VCaP (cell line): ENCODE data around the gene TPM1.

ENCODE experiments used
- H3K27ac ChIP-seq: fragments of 450-650 bp; 2 replicates; pipeline ENCODE4 v1.5.1; 2017
- TF ChIP-seq, protein P1 (sequence below): fragments of 450-650 bp; conservative IDR thresholded peaks from 2 replicates; pipeline ENCODE4 v1.5.1; 2017; ENCODE audit warnings: mild to moderate bottlenecking, moderate library complexity

Gene TPM1

DNA sequence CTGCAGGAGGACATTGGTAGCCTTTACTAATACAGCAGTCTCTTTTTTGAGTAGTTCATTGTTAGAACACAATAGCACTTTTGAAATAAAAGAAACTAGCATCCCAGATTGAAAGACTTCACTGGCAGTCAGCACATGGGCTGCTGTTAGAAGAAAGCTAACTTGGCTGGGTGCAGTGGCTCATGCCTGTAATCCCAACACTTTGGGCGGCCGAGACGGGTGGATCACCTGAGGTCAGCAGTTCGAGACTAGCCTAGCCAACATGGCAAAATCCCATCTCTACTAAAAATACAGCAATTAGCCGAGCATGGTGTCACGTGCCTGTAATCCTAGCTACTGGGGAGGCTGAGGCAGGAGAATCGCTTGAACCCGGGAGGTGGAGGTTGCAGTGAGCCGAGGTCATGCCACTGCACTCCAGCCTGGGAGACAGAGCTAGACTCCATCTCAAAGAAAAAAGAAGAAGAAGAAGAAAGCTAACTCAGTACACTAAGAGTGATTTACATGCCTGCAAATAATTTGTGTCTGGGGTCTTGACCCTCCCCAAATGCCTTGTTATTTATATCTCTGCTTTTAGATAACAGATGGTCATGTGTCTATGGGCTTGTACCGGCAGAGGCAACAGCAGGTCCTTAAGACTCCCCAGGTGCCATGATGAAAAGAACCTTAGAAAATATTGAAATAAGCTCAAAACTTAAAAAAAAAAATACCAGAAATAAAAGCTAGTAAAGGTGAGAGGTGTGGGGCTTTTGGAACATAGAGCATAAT, 9.7 kb downstream of the TPM1 start:
- H3K27ac ChIP-seq = peak overlapping the region; percentile 99
- TF ChIP-seq, protein P1, sequence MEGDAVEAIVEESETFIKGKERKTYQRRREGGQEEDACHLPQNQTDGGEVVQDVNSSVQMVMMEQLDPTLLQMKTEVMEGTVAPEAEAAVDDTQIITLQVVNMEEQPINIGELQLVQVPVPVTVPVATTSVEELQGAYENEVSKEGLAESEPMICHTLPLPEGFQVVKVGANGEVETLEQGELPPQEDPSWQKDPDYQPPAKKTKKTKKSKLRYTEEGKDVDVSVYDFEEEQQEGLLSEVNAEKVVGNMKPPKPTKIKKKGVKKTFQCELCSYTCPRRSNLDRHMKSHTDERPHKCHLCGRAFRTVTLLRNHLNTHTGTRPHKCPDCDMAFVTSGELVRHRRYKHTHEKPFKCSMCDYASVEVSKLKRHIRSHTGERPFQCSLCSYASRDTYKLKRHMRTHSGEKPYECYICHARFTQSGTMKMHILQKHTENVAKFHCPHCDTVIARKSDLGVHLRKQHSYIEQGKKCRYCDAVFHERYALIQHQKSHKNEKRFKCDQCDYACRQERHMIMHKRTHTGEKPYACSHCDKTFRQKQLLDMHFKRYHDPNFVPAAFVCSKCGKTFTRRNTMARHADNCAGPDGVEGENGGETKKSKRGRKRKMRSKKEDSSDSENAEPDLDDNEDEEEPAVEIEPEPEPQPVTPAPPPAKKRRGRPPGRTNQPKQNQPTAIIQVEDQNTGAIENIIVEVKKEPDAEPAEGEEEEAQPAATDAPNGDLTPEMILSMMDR = no peak

DNA sequence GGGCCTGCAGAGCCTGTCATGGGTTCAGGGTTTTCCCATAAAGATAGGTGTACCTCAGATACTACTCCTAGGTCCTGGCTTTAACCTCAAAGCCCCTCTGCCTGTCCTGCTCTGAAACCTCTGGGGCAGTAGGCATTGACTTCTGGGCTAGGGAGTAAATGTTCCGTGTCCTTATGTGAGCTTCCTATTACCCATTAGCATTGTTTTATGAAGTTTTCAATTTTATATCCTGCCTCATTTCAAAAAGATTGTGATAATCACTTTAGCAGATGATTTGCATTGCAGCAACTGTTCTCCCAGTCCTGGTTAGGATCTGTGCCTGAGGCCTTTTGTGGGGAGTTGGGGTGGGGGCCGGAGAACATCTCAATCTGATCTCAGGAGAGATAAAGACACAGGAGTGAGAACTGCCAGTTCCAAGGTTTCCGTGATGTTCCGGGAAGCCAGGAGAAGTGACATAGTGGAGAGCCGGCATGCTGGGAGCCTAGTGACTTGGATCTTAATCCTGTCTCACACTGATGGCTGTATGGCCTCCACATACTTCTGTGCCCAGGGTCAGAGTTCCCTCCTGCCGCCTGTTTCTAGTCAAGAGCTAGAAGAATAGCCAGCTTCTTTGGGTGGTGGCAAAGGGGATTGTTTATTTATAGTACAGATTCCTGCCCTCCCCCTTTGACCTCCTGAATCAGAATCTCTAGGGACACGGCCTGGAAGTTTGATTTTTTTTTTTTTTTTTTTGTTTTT, 10.6 kb downstream of the TPM1 start:
- TF ChIP-seq, protein P1 = no peak
- H3K27ac ChIP-seq = peak overlapping the region; percentile 99

DNA sequence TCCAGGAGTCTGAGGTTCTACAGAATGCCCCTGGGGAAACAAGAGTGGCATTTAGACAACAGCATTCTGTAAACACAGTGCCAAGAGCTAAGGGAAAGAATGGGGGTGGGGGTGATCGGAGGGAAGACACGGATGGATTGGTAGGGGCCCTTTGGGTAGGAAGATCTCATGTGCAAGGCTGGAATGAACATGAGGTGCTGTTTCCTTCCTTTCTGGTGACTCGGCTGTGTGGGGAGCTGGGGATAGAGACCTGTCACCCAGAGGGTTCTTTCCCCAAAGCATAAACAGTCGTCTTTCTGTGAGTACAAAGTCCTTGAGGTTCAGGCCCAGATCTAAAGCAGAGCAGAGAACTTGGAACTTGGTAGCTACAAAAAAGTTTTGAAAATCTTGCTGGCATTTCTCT, 11.7 kb downstream of the TPM1 start:
- TF ChIP-seq, protein P1 = no peak
- peak overlapping the region; percentile 99 for H3K27ac ChIP-seq

DNA sequence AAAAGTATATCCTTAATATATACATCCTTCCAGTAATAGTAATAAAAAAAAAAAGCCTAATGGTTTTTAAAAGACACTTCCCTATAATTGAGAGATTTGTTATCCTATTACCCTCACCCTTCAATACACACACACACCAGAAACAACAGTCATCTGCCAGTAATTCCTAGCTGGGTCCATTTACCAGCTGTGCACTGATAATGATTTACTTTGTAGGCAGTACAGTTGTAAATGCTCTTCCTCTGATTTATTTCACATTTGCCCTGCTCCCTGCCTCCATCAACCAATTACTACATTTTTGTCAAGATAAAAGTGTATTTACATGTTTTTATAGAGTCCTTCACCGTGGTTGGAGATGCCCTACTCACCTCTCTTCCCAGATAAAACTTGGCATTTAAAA, 12.4 kb downstream of the TPM1 start:
- H3K27ac ChIP-seq = peak overlapping the region; percentile 99
- TF ChIP-seq, protein P1 = no peak

DNA sequence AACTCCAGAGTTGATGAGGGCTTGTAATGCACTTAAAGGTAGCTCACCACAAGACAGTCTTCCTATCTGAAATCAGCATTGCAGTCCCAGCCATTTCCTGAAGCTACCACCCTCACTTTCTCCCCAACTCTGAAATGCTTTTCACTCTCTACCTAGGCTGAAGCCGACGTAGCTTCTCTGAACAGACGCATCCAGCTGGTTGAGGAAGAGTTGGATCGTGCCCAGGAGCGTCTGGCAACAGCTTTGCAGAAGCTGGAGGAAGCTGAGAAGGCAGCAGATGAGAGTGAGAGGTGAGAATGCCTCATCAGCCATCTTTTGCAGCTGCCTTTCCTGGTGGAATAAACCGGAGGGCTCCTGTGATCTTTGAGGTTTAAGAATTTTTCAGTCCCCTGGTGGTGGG, 14.3 kb downstream of the TPM1 start:
- H3K27ac ChIP-seq = peak overlapping the region; percentile 99
- TF ChIP-seq, protein P1 = no peak

DNA sequence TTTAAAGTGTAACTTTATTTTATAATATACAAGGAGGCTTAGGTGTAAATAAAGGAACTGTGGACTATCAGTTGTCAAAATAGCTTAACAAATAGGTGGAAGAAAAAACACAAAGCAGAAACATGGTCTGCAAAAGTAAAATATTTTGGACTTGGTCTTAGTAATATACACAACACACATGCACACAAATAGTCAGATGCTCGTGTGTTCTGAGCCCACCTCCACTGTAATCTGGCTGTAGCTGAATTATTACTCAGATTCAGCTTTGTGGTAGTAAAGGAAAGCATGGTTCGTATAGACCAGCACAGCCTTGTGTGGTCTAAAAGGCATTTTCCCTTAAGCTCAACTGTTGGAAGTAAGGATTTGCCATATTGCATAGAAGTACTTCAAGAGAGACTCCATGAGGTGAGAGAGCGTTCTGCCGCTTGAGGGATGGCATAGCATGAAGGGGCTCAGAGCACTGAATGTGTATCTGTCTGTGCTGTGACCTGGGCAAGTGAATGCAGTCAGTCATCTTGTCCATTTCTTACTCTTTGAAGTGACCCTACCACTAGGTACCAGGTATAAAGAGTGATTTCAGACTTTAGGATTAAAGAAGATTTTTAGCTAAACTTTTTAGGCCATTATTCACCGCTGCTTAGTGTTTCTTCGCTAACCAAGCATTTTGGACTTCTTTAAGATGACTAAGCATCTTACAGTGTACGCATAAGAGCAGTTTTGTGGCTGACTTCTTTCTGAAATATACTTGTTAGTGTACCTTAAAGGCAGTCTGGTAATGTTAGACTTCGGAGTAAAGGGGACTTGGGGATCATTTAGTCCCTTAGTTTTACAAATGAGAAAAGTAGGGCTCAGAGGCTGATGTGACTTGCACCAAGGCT, 15.2 kb downstream of the TPM1 start:
- TF ChIP-seq, protein P1 = no peak
- no peak overlapping the region for H3K27ac ChIP-seq

DNA sequence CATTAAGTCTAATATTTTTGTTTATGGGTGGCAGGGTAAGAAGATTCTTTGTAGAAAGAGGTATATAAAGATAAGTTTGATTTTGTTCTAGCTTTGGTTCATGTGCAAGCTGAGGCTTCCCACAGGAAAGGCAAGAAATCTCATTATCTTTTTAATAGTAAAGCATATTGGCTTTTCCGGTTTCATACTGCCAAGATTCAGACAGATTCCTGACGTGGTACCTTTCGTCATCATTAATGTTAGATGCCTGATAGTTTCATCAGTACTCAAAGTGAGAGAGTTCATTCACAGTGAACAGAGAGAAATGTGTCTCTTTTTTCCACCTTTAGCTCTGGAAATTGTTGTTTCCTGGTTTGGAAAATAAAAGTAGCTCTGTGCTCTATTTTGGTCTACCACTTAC, 16.5 kb downstream of the TPM1 start:
- TF ChIP-seq, protein P1 = no peak
- H3K27ac ChIP-seq = no peak overlapping the region
